Endothelial cell of umbilical vein (primary cell): ENCODE measurements around the gene MAML3. TPM values are rescaled to one million over a fixed set of nuclear protein-coding genes. Genes with fewer than 3 reads are reported as not detected.

Experiments used
- BruUV-seq: library from RNA; stranded (reverse); fragments of 400-500 nt; replicated peaks from 2 replicates; lab custom pipeline; 2021; lab: Mats Ljungman, UMichigan
- CTCF ChIA-PET: fragments of 300-600, 350-600 bp; sonication (Branson Sonifier 250); formaldehyde crosslinking; loops from one replicate; lab custom pipeline; 2021; ENCODE audit warnings: antibody characterized with exemption, inconsistent platforms; lab: Charles Lee
- POLR2A ChIA-PET: fragments of 300-600, 350-600 bp; sonication (Branson Sonifier 250); formaldehyde crosslinking; loops from one replicate; lab custom pipeline; 2021; ENCODE audit warnings: antibody characterized with exemption, inconsistent platforms; lab: Charles Lee
- DNase-seq: peaks from one replicate; pipeline ENCODE4 v3.0.0-alpha.2; 2011; ENCODE audit warnings: low read depth, low spot score
- FAIRE-seq: peaks from 2 replicates; lab custom pipeline; 2011; peaks lifted over from hg19 to GRCh38; lab: Jason Lieb, UNC
- H2AFZ ChIP-seq: 2 replicates; pipeline ENCODE4 v1.6.0; 2012; ENCODE audit warnings: low read depth, low read length, control low read depth, inconsistent platforms
- H3K27ac ChIP-seq: 2 replicates; pipeline ENCODE4 v1.5.1; 2011; ENCODE audit warnings: low read depth, mild to moderate bottlenecking, control low read depth, low read length, moderate library complexity; ENCODE audit not compliant: insufficient read depth
- H3K27me3 ChIP-seq, 2 experiments: 2 replicates each; pipeline versions ENCODE4 v1.6.0 to v1.6.1; 2011; ENCODE audit warnings: low read length in 2 of 2, mixed read lengths in 1 of 2; ENCODE audit not compliant: control insufficient read depth in 2 of 2, insufficient read depth in 2 of 2
- H3K36me3 ChIP-seq, 2 experiments: 2 replicates in 1 of 2; 3 replicates in 1 of 2; pipeline ENCODE4 v1.5.1; 2011; ENCODE audit warnings: low read length in 2 of 2, mild to moderate bottlenecking in 1 of 2, moderate library complexity in 1 of 2; ENCODE audit not compliant: control insufficient read depth in 2 of 2, insufficient read depth in 2 of 2; ENCODE audit errors: extremely low read depth in 1 of 2
- H3K4me1 ChIP-seq: 3 replicates; pipeline ENCODE4 v1.5.1; 2011; ENCODE audit warnings: mild to moderate bottlenecking, low read length; ENCODE audit not compliant: control insufficient read depth, insufficient read depth; ENCODE audit errors: extremely low read depth
- H3K4me2 ChIP-seq: 2 replicates; pipeline ENCODE4 v1.6.1; 2011; ENCODE audit warnings: low read length, control low read depth, mixed read lengths; ENCODE audit not compliant: insufficient read depth
- H3K4me3 ChIP-seq, 3 experiments: fragments of 200-600 bp in 1 of 3; sonication (generic), shearing (Covaris generic) in 1 of 3; replicated peaks in 1 of 3; 2 replicates each; pipeline ENCODE4 v1.5.1; 2011 to 2016; ENCODE audit warnings: control low read depth in 3 of 3, low read length in 3 of 3, mild to moderate bottlenecking in 2 of 3, inconsistent platforms in 1 of 3, low read depth in 1 of 3, moderate library complexity in 1 of 3; ENCODE audit not compliant: insufficient read depth in 1 of 3
- H3K79me2 ChIP-seq: 2 replicates; pipeline ENCODE4 v1.6.0; 2012; ENCODE audit warnings: low read length, inconsistent platforms; ENCODE audit not compliant: control insufficient read depth, insufficient read depth
- H3K9ac ChIP-seq: replicated peaks from 2 replicates; pipeline ENCODE3; 2011; ENCODE audit warnings: low read length, control low read depth; ENCODE audit not compliant: insufficient read depth; ENCODE audit errors: extremely low read depth
- H3K9me1 ChIP-seq: replicated peaks from 3 replicates; pipeline ENCODE4 v1.6.0; 2011; ENCODE audit warnings: mild to moderate bottlenecking, low read length; ENCODE audit not compliant: control insufficient read depth, insufficient read depth; ENCODE audit errors: extremely low read depth
- H3K9me3 ChIP-seq: replicated peaks from 2 replicates; pipeline ENCODE4 v1.5.1; 2012; ENCODE audit warnings: low read length, inconsistent platforms; ENCODE audit not compliant: control insufficient read depth, insufficient read depth
- H4K20me1 ChIP-seq: replicated peaks from 2 replicates; pipeline ENCODE3; 2011; ENCODE audit warnings: mild to moderate bottlenecking, low read length; ENCODE audit not compliant: control insufficient read depth, insufficient read depth; ENCODE audit errors: extremely low read depth
- EZH2 ChIP-seq: IDR thresholded peaks from 2 replicates; pipeline ENCODE4 v1.6.1; 2012; ENCODE audit warnings: borderline replicate concordance, low read depth, mild to moderate bottlenecking, moderate library complexity, low read length, inconsistent platforms; ENCODE audit not compliant: severe bottlenecking
- FOS ChIP-seq: IDR thresholded peaks from 2 replicates; pipeline ENCODE4 v1.6.1; 2011; ENCODE audit warnings: mild to moderate bottlenecking, low read length, moderate library complexity, borderline replicate concordance; ENCODE audit not compliant: insufficient read depth
- GATA2 ChIP-seq: IDR thresholded peaks from 2 replicates; pipeline ENCODE4 v1.7.0; 2011; ENCODE audit warnings: low read depth, mild to moderate bottlenecking, moderate library complexity, mixed read lengths, low read length; ENCODE audit not compliant: insufficient read length, insufficient read depth
- JUN ChIP-seq: IDR thresholded peaks from 2 replicates; pipeline ENCODE4 v1.6.1; 2011; ENCODE audit warnings: borderline replicate concordance, low read depth; ENCODE audit not compliant: insufficient read length, insufficient read depth
- MYC ChIP-seq: IDR thresholded peaks from one replicate; pipeline ENCODE4 v1.6.1; 2011; ENCODE audit warnings: mild to moderate bottlenecking, low read depth, low read length
- POLR2A ChIP-seq: IDR thresholded peaks from 2 replicates; pipeline ENCODE4 v1.6.1; 2012; ENCODE audit warnings: low read depth, mild to moderate bottlenecking, control low read depth, low read length
- POLR2AphosphoS5 ChIP-seq: IDR thresholded peaks from 2 replicates; pipeline ENCODE4 v1.6.1; 2012; ENCODE audit warnings: low read depth, mild to moderate bottlenecking, control low read depth, low read length, moderate library complexity; ENCODE audit not compliant: insufficient read depth
- dilution Hi-C: fragments of 300-500 bp; cut with MboI; formaldehyde crosslinking; loops from one replicate; pipeline ENCODE4 v1.15.0; 2019; ENCODE audit warnings: low sequenced_read_pairs; ENCODE audit not compliant: extremely low pct_ligation_motif_present
- intact Hi-C: fragments of 100-400 bp; cut with micrococcal nuclease; formaldehyde crosslinking; loops from one replicate; pipeline ENCODE4 v1.10.0; 2022
- polyA plus RNA-seq, 4 experiments: library from polyadenylated mRNA; depleted of rRNA in 3 of 4; stranded (reverse) in 3 of 4; unstranded in 1 of 4; fragments of >200 nt; gene quantifications; 2 replicates each; pipeline versions ENCODE4 v1.2.1 to v1.2.3, GENCODE V29; 2011 to 2012; ENCODE audit warnings: missing spikeins in 1 of 4
- total RNA-seq: library from RNA; stranded (reverse); gene quantifications from 2 replicates; pipeline ENCODE4 v1.2.3, GENCODE V29; 2021
- TF ChIP-seq, protein P1 (sequence below): IDR thresholded peaks from 2 replicates; pipeline ENCODE4 v1.6.1; 2011; ENCODE audit not compliant: insufficient read depth, insufficient read length
- TF ChIP-seq, protein P2 (sequence below), 2 donors: IDR thresholded peaks; 1 replicate in 1 of 2; 2 replicates in 1 of 2; pipeline ENCODE4 v1.5.1; 2011; ENCODE audit warnings: low read length in 2 of 2, mild to moderate bottlenecking in 2 of 2, moderate library complexity in 2 of 2, control low read depth in 1 of 2, inconsistent platforms in 1 of 2, low read depth in 1 of 2; ENCODE audit not compliant: insufficient read depth in 1 of 2; ENCODE audit errors: extremely low read depth in 1 of 2

The MAML3 gene
- total and polyA plus RNA-seq, 2 donors (not counting 3 experiments of a cell fraction or from before 2014, with no cell fraction given), result 14.0 to 20.3 TPM

DNA sequence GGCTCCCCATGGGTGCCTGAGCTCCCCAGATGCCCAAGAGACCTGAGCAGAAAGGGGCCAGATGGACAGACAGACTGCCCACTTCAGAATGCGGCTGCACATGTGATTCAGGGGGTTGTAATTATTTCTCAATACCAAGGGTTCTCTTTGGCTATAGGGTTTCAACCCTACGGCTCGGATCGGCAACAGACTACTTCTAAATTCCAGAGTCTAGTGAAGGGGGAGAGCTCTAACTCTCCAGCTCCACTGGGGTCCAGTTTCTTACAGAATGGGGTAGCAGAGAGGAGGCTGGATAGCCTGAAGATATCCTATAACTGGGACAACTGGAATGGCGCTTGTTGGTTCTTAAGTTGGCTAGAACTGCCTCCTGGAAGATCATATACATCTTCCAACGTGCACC, 352.1 kb downstream of the MAML3 start:
- Histone ChIP-seq H3K36me3 (no peaks in the 10 kb centered on the region), H3K4me2 (no peak overlapping the region), H3K79me2 (no peaks in the 10 kb centered on the region), H3K4me3 (no peak overlapping the region), H3K9me3 (no peaks in the 10 kb centered on the region), H3K27ac (no peak overlapping the region), H2AFZ (no peak overlapping the region), H3K4me1 (no peaks in the 10 kb centered on the region), H3K27me3 (no peaks in the 10 kb centered on the region), H4K20me1 (peaks cover 5% of the 10 kb centered on the region), H3K9me1 (no peaks in the 10 kb centered on the region), H3K9ac (no peak overlapping the region)
- intact Hi-C loops (no loop called here), dilution Hi-C loops (no loop called here)
- POLR2A ChIA-PET, result no interaction called here
- TF ChIP-seq POLR2AphosphoS5 (no peak), MYC (no peak), EZH2 (no peak), JUN (no peak), FOS (no peak), GATA2 (no peak), POLR2A (no peak)
- TF ChIP-seq, protein P1, sequence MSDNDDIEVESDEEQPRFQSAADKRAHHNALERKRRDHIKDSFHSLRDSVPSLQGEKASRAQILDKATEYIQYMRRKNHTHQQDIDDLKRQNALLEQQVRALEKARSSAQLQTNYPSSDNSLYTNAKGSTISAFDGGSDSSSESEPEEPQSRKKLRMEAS, result no peak
- TF ChIP-seq, protein P2, sequence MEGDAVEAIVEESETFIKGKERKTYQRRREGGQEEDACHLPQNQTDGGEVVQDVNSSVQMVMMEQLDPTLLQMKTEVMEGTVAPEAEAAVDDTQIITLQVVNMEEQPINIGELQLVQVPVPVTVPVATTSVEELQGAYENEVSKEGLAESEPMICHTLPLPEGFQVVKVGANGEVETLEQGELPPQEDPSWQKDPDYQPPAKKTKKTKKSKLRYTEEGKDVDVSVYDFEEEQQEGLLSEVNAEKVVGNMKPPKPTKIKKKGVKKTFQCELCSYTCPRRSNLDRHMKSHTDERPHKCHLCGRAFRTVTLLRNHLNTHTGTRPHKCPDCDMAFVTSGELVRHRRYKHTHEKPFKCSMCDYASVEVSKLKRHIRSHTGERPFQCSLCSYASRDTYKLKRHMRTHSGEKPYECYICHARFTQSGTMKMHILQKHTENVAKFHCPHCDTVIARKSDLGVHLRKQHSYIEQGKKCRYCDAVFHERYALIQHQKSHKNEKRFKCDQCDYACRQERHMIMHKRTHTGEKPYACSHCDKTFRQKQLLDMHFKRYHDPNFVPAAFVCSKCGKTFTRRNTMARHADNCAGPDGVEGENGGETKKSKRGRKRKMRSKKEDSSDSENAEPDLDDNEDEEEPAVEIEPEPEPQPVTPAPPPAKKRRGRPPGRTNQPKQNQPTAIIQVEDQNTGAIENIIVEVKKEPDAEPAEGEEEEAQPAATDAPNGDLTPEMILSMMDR (IDR thresholded peaks at IDR 0.05; ENCODE audit: extremely low read depth in 1 of 2, insufficient read depth in 1 of 2, low read depth in 1 of 2, low read length in 2 of 2), result no peak
- BruUV-seq, result no TSS peak
- CTCF ChIA-PET, result no interaction called here
- no peak for FAIRE-seq
- no peak for DNase-seq
